ENCODE results near the gene CPHXL. TPM values are rescaled to one million over a fixed set of nuclear protein-coding genes. Genes with fewer than 3 reads are reported as not detected.

The CPHXL gene
- not detected for total RNA-seq

DNA sequence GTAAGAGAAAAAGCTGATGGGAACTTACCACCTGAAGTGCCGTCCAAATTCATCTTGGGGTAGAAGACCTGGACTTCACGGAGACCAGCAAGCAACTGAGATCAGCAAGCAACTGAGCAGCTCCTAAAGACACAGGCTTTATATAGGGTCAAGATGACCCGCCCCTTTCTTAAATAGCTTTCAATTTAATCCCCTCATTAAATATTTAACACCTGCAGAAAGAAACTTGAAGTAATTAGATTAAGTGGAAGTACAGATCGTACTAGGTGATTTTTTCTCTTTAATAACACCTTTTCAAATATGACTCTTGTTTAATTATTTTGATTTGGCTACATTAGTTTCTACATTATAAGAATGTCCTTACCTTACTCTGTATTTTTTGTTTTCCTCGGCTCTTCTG is at the start of gene CPHXL:
Gene CPHXL (minus strand): TSS at position 101 of the 400 bp plus-strand sequence. CDS start 48 bp downstream, at position 53.
- H3K4me3 ChIP-seq: no peak within 1 kb of the TSS
- no peaks in the 10 kb centered on the region for H3K36me3 ChIP-seq (replicated peaks in 1 of 2; ENCODE audit: insufficient read depth in 1 of 2, low read depth in 2 of 2)
- intact Hi-C loops (cut with DNase I): no loop called here
- WGBS, 2 donors: 91 to 92% methylated on average over 5 of the region's 5 CpGs
- no peak within 1 kb of the TSS for H3K27ac ChIP-seq
- no peaks in the 10 kb centered on the region for H3K27me3 ChIP-seq
- DNase-seq (no peak), ATAC-seq (no peak)
- TF ChIP-seq, protein P1, sequence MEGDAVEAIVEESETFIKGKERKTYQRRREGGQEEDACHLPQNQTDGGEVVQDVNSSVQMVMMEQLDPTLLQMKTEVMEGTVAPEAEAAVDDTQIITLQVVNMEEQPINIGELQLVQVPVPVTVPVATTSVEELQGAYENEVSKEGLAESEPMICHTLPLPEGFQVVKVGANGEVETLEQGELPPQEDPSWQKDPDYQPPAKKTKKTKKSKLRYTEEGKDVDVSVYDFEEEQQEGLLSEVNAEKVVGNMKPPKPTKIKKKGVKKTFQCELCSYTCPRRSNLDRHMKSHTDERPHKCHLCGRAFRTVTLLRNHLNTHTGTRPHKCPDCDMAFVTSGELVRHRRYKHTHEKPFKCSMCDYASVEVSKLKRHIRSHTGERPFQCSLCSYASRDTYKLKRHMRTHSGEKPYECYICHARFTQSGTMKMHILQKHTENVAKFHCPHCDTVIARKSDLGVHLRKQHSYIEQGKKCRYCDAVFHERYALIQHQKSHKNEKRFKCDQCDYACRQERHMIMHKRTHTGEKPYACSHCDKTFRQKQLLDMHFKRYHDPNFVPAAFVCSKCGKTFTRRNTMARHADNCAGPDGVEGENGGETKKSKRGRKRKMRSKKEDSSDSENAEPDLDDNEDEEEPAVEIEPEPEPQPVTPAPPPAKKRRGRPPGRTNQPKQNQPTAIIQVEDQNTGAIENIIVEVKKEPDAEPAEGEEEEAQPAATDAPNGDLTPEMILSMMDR (IDR thresholded peaks at IDR 0.05): no peak
- no peak for TF ChIP-seq POLR2A (IDR thresholded peaks at IDR 0.05)
- peaks cover 4% of the 10 kb centered on the region for H3K4me1 ChIP-seq
- H3K9me3 ChIP-seq: no peaks in the 10 kb centered on the region

DNA sequence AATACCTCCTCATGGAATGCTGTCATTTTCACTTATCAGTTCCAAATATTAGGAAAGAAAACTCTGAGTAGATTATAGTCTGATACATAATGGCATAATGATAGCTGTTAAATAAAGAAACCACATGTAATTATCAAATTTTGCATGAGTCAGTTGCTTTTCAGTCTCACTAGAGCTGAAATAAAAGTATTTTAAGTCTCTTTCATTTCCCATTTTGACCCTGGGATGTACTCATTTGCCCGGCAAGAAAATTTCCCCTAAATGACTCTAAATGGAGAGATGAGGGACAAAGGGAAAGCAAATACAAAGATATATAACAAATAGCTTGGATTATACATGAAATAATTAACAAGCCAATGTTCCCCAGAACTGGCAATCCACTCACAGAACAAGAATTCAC is 47.9 kb upstream of the CPHXL start:
- TF ChIP-seq POLR2A (IDR thresholded peaks at IDR 0.05): no peak
- TF ChIP-seq, protein P1 (IDR thresholded peaks at IDR 0.05): no peak
- DNase-seq (no peak), ATAC-seq (no peak)
- intact Hi-C loops (cut with DNase I): no loop called here
- H3K4me1 ChIP-seq: no peaks in the 10 kb centered on the region
- 59 to 68% methylated on average over 1 of the region's 1 CpG for WGBS, 2 donors
- peaks cover 0 to 4% of the 10 kb centered on the region in 2 donors for H3K27me3 ChIP-seq
- no peak overlapping the region for H3K4me3 ChIP-seq
- no peak overlapping the region for H3K27ac ChIP-seq
- no peaks in the 10 kb centered on the region for H3K9me3 ChIP-seq
- H3K36me3 ChIP-seq (replicated peaks in 1 of 2; ENCODE audit: insufficient read depth in 1 of 2, low read depth in 2 of 2): no peaks in the 10 kb centered on the region

DNA sequence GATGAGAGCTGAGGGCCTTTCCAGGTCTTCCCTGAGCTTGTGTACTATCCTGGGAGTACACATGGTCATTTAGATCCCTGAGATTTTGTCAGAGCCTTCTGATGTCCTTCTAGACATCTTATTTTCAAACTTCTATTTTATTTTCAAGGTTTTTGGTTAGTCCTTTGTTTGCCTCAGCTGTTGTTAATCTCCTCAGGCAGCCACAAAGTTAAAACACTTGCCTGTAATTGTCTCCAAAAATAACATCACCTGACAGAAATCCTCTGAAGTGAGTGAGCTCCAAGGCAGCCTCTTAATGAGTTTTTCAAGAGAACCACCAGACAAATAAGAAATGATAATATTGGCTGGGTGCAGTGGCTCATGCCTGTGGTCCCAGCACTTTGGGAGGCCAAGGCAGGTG is 43.8 kb upstream of the CPHXL start:
- Histone ChIP-seq H3K27ac (no peak overlapping the region), H3K27me3 (peaks cover 0 to 4% of the 10 kb centered on the region in 2 donors), H3K36me3 (replicated peaks in 1 of 2; ENCODE audit: insufficient read depth in 1 of 2, low read depth in 2 of 2) (no peaks in the 10 kb centered on the region), H3K4me3 (no peak overlapping the region), H3K4me1 (no peaks in the 10 kb centered on the region), H3K9me3 (no peaks in the 10 kb centered on the region)
- no peak for ATAC-seq
- TF ChIP-seq, protein P1 (IDR thresholded peaks at IDR 0.05): no peak
- no peak for TF ChIP-seq POLR2A (IDR thresholded peaks at IDR 0.05)
- intact Hi-C loops (cut with DNase I): no loop called here
- no peak for DNase-seq

DNA sequence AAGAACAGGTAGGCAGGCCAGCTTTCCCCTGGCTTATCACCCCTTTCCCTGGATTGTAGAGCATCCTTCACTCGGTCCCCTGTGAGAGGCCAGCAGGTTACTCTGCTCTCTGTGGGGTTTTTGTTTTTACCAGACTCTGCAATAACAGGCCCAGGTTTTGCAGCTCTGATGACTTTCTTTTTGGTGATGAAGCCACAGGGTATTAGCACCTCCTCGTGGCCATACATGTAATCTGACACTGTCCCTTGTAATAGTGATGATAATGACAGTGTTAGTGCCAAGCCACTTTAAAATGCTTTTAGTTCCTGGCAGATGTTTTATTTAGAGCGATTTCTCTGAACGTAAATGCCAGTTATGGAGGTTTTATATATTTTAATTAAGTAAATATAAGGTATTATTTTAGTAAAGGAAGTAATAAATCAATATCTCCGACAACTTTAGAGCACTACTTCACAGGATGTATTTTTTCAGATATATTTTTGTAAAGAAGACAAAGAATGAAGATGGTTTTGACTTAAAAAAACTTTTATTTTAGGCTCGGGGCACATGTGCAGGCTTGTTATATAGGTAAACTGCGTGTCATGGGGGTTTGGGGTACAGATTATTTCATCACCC is 38.0 kb upstream of the CPHXL start:
- intact Hi-C loops (cut with DNase I): loop anchor here (10.0 kb wide), 1 partner anchor 119 kb away; the partner anchor contains the start of genes KARS1 and TERF2IP

More for the DNA sequence above, 38.0 kb upstream of the CPHXL start:
- no peak for TF ChIP-seq POLR2A (IDR thresholded peaks at IDR 0.05)
- TF ChIP-seq, protein P1 (IDR thresholded peaks at IDR 0.05): peak; percentile 68 to 93 (median 89)
- peak overlapping the region in 1 of 4 donors; percentile 14 for H3K27ac ChIP-seq
- no peaks in the 10 kb centered on the region for H3K27me3 ChIP-seq
- peak; percentile 96 for ATAC-seq
- no peak overlapping the region for H3K4me3 ChIP-seq
- H3K4me1 ChIP-seq: peaks cover 4% of the 10 kb centered on the region
- WGBS, 2 donors: 16 to 19% methylated on average over 7 of the region's 7 CpGs
- H3K36me3 ChIP-seq (replicated peaks in 1 of 2; ENCODE audit: insufficient read depth in 1 of 2, low read depth in 2 of 2): no peaks in the 10 kb centered on the region
- DNase-seq: peak; percentile 71 to 80 (median 74)
- no peaks in the 10 kb centered on the region for H3K9me3 ChIP-seq
